Brain pericyte (primary cell): ENCODE data around the gene C12orf57.

ENCODE experiments used
- DNase-seq: peaks from one replicate; pipeline ENCODE4 v3.0.0-alpha.2; 2012; ENCODE audit warnings: low read depth, low spot score

Gene C12orf57

DNA sequence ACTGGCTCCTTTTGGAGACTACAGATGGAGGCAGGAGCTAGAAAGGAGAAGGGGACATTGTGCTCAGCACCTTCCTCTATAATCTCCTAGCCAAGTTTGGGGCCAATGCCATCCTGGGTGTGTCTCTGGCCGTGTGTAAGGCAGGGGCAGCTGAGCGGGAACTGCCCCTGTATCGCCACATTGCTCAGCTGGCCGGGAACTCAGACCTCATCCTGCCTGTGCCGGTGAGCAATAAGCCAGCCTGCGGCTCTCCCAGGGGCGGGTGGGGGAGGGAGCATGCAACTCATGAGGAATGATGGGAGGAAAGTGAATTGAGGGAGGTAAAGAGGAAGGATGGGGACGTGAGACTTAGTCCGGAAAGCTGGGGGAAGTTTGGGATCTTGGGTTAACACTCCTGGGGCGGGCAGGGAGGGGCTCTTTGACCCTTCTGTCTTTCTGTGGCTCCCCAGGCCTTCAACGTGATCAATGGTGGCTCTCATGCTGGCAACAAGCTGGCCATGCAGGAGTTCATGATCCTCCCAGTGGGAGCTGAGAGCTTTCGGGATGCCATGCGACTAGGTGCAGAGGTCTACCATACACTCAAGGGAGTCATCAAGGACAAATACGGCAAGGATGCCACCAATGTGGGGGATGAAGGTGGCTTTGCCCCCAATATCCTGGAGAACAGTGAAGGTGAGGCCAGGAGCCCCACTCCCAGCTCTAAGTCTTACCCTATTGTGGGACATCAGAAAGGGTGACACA, 26.2 kb upstream of the C12orf57 start:
- DNase-seq: no peak

DNA sequence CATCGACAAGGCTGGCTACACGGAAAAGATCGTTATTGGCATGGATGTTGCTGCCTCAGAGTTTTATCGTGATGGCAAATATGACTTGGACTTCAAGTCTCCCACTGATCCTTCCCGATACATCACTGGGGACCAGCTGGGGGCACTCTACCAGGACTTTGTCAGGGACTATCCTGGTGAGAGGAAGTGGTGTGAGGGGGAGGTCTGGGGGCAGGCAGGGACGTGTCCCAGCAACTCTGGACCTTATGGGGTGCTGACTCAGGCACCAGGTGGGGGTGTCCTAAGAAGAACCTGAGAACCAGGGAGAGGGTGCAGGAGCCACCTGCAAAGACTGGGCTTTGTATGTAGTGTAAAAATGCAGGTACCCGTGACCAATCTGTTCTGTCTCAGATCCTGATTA, 24.2 kb upstream of the C12orf57 start:
- DNase-seq: no peak

DNA sequence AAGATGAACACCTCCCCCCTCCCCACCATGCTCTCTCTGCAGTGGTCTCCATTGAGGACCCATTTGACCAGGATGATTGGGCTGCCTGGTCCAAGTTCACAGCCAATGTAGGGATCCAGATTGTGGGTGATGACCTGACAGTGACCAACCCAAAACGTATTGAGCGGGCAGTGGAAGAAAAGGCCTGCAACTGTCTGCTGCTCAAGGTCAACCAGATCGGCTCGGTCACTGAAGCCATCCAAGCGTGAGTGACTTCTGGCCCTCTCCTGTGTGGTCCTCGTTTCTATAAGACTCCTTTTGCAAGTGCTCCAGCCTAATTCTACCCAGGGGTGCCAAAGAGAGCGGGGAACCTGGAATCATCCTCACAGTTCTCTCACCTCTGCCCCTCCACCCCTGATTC, 22.3 kb upstream of the C12orf57 start:
- DNase-seq: no peak

DNA sequence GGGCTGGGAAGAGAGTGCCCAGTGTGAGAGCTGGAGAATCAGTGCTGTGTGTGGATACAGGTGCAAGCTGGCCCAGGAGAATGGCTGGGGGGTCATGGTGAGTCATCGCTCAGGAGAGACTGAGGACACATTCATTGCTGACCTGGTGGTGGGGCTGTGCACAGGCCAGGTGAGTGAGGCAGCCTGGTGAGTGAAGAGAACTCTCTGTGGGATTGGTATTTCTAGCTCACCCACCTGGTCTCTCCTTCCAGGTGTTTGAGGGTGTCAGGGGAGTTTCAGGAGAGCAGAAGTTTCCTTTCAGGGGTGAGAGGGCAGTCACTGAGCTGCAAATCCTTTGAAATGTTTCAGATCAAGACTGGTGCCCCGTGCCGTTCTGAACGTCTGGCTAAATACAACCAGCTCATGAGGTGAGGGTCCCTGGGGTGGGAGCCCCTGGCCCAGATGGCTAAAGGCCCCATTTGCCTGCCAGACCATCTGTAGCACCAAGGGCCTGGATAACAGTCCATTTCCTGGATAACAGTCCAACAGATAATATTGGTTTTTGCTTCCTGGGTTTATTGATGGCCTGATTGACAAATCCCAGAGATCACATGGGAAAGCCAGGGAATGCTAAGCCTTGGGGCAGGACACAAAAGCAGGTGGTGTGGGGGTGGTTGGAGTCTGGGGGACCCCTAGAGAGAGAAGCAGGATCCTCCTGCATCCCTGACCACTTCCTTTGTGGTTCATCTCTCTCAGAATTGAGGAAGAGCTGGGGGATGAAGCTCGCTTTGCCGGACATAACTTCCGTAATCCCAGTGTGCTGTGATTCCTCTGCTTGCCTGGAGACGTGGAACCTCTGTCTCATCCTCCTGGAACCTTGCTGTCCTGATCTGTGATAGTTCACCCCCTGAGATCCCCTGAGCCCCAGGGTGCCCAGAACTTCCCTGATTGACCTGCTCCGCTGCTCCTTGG, 21.6 kb upstream of the C12orf57 start:
- DNase-seq: no peak

- DNase-seq: no peak
Observed at GRCh38 chr12:6923003-6923732, 20.7 kb upstream of the C12orf57 start.

- DNase-seq: no peak
Observed at GRCh38 chr12:6923851-6924250, 20.0 kb upstream of the C12orf57 start.

DNA sequence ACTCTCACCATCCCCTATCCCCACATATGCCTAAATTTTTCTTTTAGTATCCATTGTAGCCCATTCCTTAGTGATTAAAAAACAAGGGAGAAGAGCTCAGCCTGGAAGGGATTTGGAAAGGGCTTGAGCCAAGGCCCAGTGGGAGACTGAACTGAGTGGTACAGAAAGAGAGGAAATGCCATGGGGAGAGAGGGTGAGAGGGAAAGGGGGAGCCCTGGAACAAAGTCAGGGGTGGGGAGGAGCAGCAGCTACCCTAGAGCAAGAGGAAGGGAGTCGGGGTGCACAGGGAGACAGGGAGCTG, 18.6 kb upstream of the C12orf57 start:
- DNase-seq: no peak

GRCh38 chr12:6925540-6926279, 18.1 kb upstream of the C12orf57 start:
- peak; percentile 48 for DNase-seq

DNA sequence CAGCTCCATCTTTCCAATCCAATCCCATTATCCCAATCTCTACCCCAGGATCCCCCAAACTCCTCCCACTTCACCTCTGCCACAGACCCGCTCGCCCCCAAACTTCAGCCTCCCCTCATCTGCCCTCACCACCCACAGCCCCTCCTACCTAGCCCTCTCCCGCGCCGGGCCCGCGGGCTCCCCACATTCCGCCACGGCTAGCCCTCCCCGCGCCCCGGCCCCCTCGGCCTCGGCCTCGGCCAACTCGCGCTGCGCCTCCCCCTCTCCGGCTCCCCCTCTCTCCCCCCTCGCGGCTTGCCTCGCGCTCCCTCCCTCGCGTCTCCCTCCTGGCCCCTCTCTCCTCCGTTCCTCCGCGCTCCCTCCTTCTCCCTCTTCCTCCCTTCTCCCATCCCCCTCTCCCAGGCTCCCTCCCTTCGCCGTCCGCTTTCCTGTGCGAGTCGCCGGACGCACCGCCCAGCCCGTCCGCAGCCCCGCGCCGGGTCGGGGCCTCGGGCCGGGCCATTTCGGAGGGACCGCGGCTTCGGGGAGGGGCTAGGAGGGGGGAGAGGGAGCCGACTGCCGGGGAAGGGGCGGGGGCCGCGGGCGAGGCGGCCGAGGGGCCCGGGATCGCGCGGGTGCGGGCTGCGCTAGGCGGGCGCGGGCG, 16.3 kb upstream of the C12orf57 start, which contains the start of gene ATN1:
Gene ATN1, plus strand, starts transcription at position 581 of the 643 bp plus-strand sequence. CDS start 6,043 bp downstream, outside the sequence.
- DNase-seq: no peak

DNA sequence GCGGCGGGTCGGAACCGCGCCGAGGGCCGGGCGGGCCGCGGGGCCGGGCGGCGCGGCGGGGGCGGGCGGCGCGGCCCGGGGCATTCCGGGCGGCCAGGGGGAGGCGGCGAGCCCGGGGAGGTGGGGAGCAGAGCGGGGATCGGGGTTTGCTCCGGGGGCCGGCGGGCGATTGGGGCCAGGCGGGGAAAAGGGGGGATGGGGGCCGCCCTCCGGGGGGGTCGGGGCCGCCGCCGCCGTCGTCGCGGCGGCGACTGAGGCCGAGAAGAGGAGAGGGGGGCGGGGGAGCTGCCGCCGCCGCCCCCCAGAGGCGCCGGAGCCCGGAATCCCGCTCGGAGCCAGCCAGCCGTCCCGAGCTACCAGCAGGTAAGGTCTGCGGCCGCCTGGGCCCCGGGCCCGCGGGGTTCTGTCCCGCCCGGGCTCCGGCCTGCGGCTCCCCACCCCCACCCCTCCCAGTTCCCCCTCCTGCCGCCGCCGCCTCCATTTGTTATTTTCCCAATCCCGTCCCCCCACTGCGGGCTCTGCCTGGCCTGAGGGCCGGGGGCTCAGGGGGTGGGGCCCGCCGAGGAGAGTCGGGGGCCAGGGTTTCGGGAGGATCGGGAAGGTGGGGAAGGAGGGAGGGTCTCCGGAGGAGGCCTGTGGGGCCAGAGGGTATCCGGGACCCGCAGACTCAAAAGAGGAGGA, 15.7 kb upstream of the C12orf57 start:
- DNase-seq: no peak

DNA sequence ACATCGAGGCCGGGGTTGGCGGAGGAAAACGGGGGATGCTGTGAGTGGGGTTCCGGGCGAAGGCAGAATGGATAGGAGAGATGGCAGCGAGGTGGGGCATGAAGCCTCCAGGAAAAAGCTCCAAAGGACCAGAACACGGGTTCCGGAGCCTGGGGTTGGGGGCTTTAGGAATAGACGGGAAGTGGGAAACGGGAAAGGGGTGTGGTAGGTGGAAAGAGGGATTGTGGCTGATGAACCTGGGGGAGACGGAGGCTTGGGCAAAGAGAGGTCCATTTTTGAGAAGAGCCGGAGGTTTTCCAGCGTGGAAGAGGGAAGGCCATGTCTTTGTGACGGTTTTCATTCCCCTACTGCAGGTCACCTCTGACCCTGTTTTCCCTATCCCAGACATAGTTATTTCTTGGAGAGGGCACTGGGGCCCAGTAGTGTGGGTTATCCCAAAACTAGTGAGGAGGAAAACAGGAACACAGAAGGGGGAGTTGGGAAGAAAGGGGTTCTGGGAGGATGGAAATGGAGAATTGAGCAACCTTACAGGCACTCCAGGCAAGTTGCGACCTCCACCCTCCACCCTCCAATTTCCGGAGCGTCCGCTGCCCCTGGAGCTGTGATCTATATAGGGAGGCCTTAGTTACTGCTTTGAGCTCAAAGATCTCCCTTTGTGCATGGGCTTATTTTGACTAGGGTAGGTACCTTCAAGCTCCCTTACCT, 15.0 kb upstream of the C12orf57 start:
- no peak for DNase-seq

DNA sequence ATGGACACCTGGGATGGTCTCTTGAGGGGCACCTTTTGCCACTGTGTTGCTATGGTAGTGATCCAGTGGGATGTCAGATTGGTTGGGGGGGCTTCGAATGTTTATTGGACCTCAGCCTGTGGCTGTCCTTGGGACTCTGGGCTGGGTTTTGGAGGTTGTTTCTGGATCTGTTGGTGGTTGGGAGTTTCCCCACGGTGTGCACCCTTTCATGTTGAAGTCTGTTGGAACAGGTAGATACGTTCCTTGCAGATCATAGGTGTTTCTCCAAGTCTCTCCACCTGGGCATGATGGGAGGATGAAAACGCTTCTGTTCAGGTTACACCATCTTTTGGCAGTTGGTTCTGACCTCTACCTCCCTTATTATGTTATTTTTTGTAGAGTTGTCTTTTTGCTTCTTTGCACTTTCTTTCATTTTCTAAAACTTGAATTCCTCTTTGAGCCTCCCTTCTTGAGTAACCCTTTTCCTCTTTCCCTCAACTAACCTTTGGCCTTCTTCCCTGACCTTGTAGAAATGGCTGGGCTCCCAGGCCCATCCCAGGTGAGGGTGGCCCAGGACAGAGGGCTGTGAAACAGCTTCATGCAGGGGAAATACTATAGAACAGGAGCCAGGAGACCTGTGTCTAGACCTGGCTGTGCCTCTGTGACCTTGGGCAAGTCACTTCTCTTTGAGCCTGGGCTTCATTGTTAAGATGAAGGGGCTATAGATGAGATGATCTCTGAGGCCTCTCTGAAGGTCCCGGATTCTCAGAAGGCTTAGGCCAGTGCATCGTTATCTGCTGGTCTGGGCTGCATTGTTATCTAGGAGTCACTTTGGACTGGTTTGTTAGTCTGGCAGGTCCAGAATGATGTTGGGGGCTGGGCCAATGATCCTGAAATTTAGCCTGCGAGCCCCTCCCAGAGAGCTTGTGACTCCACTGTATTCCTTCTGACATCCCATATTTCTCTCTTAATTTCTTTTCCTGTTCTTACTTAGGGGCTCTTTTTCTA, 14.1 kb upstream of the C12orf57 start:
- DNase-seq: no peak

DNA sequence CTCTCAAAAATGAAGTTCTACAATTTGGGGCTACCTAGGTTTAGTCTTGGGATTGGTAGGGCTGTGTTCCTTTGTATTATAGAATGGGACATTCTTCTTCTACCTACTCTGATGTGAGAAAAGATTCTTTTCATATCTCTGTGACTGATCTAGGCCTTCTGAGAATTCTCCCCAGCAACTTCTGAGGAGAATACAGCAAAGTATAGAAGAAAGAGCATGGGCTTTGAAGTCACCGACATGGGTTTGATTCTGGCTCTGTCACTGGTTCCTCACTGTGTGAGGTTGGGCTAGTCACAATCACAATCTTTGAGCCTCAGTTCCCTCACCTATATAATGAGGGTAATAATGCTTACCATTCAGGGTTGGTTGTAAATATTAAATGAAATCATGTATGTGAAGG, 11.1 kb upstream of the C12orf57 start:
- DNase-seq: no peak

DNA sequence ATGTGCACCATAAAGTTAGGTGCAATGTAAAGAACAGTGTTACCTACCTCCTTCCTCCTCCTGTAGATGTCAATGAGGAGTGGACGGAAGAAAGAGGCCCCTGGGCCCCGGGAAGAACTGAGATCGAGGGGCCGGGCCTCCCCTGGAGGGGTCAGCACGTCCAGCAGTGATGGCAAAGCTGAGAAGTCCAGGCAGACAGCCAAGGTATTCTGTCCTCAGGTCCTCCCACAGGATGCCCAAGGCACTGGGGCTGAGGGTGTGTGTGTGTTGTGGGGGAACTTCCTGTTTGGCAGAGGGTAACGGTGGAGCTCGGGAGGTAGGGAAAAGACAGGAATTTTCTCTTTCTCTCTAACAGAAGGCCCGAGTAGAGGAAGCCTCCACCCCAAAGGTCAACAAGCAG, 9.7 kb upstream of the C12orf57 start:
- DNase-seq: no peak

- DNase-seq: no peak
Observed at GRCh38 chr12:6935371-6936193, 8.2 kb upstream of the C12orf57 start.

GRCh38 chr12:6936194-6936635, 7.6 kb upstream of the C12orf57 start:
- DNase-seq: no peak

- DNase-seq: no peak
Observed at GRCh38 chr12:6936636-6937480, 7.0 kb upstream of the C12orf57 start.
